ENCODE results near the gene USP13.

The USP13 gene

DNA sequence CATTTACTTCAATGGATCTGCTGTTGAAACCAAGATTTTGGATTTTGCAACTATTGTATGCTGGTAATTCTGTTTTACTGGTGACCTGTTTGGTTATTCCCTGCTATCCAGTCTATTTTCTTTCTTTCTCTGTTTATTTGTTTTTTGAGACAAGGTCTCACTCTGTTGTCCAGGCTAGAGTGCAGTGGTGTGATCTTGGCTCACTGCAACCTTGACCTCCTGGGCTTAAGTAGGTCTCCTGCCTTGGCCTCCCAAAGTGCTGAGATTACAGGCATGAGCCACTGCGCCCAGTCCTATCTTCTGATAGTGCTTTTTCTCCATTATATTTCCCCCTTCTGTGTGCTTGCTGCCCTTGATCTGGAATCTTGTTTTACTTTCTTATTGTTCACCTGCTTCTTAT lies 15.6 kb downstream of the USP13 start:
- no peak for TF ChIP-seq CTCF (conservative IDR thresholded peaks at IDR 0.05; ENCODE audit: control insufficient read depth, insufficient read depth, low read depth, low read length)
- DNase-seq (ENCODE audit: low read depth) = no peak
- no peak overlapping the region for H3K4me3 ChIP-seq (ENCODE audit: control insufficient read depth, low read depth, low read length)

DNA sequence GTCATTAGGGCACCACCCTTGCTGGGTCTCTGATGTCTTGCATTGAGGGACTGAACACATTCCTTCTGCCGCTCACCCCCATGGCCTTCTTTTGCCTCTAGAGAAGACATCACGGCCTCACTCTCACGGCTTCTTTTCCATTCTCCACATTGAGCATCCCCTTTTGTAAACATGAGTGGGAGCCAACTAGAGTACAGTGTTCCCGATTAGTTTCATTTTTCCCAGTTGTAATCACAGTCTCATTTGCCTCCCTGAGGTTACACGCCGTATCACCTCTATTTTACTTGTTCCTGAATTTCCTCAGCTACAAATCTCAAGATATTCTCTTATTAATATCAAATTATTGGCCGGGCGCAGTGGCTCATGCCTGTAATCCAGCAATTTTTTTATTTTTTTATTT lies 17.5 kb downstream of the USP13 start:
- no peak overlapping the region for H3K4me3 ChIP-seq (ENCODE audit: control insufficient read depth, low read depth, low read length)
- no peak for TF ChIP-seq CTCF (conservative IDR thresholded peaks at IDR 0.05; ENCODE audit: control insufficient read depth, insufficient read depth, low read depth, low read length)
- no peak for DNase-seq (ENCODE audit: low read depth)

DNA sequence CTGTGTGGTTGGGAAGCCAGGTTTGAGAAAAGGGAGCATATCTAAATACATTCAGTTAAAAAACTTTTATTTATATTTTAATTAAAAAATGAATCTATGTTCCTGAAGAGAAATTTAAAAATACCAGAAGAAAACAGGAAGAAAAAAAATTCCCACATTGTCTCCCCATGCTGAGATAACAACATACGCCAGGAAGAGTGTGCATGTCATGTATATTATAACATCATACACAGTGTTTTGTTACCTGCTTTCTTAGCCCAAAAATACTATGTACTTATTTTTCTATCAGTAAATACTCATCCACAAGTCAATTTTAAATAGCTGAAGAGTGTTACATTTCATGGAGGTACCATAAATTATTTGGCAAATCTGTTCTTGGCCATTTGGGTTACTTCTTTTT lies 18.5 kb downstream of the USP13 start:
- H3K4me3 ChIP-seq (ENCODE audit: control insufficient read depth, low read depth, low read length) = no peak overlapping the region
- TF ChIP-seq CTCF (conservative IDR thresholded peaks at IDR 0.05; ENCODE audit: control insufficient read depth, insufficient read depth, low read depth, low read length) = no peak
- no peak for DNase-seq (ENCODE audit: low read depth)

DNA sequence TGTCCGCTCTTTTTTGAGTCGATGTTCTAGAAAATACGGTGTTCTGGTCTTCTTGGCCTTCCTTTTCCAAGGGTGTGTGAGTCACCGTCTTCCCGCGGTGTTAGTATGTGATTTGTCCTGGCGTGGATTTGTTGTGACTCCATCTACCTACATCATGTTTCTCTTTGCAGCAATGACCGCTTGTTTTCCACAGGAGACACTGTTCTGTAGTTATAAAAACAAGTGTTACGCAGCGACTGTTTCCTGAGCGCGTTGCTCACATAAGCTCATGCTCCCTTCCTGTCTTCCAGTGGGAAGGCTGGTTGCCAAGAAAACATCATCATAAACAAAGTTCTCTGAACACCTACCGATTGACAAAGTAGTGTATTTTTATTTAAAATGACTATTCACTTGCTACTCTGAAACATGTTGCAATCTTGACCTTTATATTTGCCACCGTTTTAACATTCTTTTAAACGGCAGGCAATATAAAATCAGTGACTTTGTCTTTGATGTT lies 19.0 kb downstream of the USP13 start:
- DNase-seq (ENCODE audit: low read depth) = peak; percentile 47
- no peak overlapping the region for H3K4me3 ChIP-seq (ENCODE audit: control insufficient read depth, low read depth, low read length)
- TF ChIP-seq CTCF (conservative IDR thresholded peaks at IDR 0.05; ENCODE audit: control insufficient read depth, insufficient read depth, low read depth, low read length) = no peak

DNA sequence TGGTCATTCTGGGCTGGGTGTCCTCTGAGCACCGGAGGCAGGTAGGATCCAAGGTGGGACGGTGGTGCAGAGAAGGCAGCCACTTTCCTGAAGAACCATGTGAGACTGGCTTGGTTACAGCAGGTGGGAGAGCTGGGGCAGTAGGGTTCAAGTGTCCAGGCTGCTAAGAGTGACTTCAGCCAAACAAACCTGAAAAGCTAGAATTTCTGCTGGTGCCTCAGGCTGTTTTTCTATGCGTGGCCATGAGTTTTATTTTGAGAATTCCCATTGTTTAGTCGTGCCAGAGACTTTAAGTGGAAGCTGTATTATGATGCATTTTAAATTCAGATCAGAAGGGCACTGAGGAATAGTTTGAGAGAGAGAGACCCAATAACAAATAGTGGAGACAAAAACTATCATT lies 20.1 kb downstream of the USP13 start:
- no peak overlapping the region for H3K4me3 ChIP-seq (ENCODE audit: control insufficient read depth, low read depth, low read length)
- no peak for TF ChIP-seq CTCF (conservative IDR thresholded peaks at IDR 0.05; ENCODE audit: control insufficient read depth, insufficient read depth, low read depth, low read length)
- no peak for DNase-seq (ENCODE audit: low read depth)

DNA sequence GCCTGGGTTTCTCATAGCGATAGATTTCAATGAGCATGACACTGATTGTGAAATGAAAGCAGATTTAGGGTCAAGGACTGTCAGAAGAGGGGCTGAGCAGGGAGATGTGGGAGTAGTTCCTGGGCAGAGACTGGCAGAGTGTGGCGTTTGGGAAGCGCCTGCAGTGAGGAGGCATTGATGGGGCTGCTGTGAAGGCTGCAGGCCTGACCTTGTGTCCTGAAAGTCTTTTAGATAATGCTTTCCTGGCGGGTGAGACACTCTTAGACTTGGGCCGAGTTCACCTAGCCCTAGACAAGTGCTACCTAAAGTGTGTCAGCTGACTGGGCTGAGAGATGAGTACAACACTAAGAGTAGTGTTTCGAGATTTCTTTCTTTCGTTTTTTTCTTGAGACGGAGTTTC lies 20.7 kb downstream of the USP13 start:
- no peak overlapping the region for H3K4me3 ChIP-seq (ENCODE audit: control insufficient read depth, low read depth, low read length)
- no peak for TF ChIP-seq CTCF (conservative IDR thresholded peaks at IDR 0.05; ENCODE audit: control insufficient read depth, insufficient read depth, low read depth, low read length)
- DNase-seq (ENCODE audit: low read depth) = no peak

DNA sequence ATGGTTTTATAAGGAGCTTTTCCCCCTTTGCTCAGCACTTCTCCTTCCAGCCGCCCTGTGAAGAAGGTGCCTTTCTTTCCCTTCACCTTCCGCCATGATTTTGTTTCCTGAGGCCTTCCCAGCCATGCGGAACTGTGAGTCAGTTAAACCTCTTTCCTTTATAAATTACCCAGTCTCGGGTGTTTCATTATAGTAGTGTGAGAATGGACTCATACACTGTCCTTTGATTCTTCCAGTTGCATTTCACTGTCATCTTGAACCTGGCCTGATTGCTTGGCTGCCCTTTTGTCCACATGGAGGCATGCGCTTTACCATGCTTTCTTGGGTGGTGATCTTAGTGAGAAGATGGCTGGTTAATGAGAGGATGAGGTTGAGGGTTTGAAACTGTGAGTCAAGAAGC lies 23.2 kb downstream of the USP13 start:
- no peak for DNase-seq (ENCODE audit: low read depth)
- H3K4me3 ChIP-seq (ENCODE audit: control insufficient read depth, low read depth, low read length) = no peak overlapping the region
- TF ChIP-seq CTCF (conservative IDR thresholded peaks at IDR 0.05; ENCODE audit: control insufficient read depth, insufficient read depth, low read depth, low read length) = no peak

Measured in fibroblast of mammary gland (primary cell).